HepG2 (cell line): ENCODE data around the gene HABP2. TPM values are rescaled to one million over a fixed set of nuclear protein-coding genes. Genes with fewer than 3 reads are reported as not detected.

Source experiments
- ATAC-seq: fragments of 200-7000 bp; cut with Tn5 transposase; 3 replicates; pipeline ENCODE4 v1.9.1; 2020; ENCODE audit warnings: mild to moderate bottlenecking, moderate library complexity
- BruUV-seq: library from RNA; stranded (reverse); fragments of 400-500 nt; replicated peaks from 2 replicates; lab custom pipeline; 2021; lab: Mats Ljungman, UMichigan
- CTCF ChIA-PET: fragments of 300-600 bp; formaldehyde crosslinking; extraction: SDS; loops from one replicate; lab custom pipeline; 2021; ENCODE audit warnings: low total read pairs, inconsistent platforms, low intra/inter-chr PET ratio; lab: Yijun Ruan, JAX
- POLR2A ChIA-PET: fragments of 350-600 bp; sonication (Branson Sonifier 250); formaldehyde crosslinking; loops from one replicate; lab custom pipeline; 2020; ENCODE audit warnings: antibody characterized with exemption, inconsistent platforms; lab: Yijun Ruan, JAX
- DNase-seq: peaks from one replicate; pipeline ENCODE4 v3.0.0-alpha.2; 2015; ENCODE audit warnings: low spot score
- FAIRE-seq: peaks from 3 replicates; lab custom pipeline; 2011; peaks lifted over from hg19 to GRCh38; lab: Jason Lieb, UNC
- H2AFZ ChIP-seq: one replicate; pipeline ENCODE4 v1.6.1; 2011; ENCODE audit warnings: low read length, inconsistent platforms
- H3K27ac ChIP-seq: fragments of 300-600 bp; 3 replicates; pipeline ENCODE4 v1.8.0; 2011; ENCODE audit warnings: mixed run types, mild to moderate bottlenecking, mixed read lengths, low read length, inconsistent platforms; ENCODE audit not compliant: insufficient read depth; ENCODE audit errors: extremely low read length
- H3K27me3 ChIP-seq, 2 experiments: fragments of 200-600 bp in 1 of 2; 2 replicates in 1 of 2; 3 replicates in 1 of 2; pipeline versions ENCODE4 v1.6.0 to v1.8.0; 2011; ENCODE audit warnings: low read length in 2 of 2, mild to moderate bottlenecking in 2 of 2, moderate library complexity in 2 of 2, inconsistent platforms in 1 of 2; ENCODE audit not compliant: insufficient read depth in 2 of 2, control insufficient read depth in 1 of 2
- H3K36me3 ChIP-seq, 2 experiments: fragments of 200-600 bp in 1 of 2; replicated peaks in 1 of 2; 2 replicates in 1 of 2; 3 replicates in 1 of 2; pipeline versions ENCODE4 v1.5.1 to v1.8.0; 2011; ENCODE audit warnings: low read length in 2 of 2, inconsistent platforms in 1 of 2; ENCODE audit not compliant: insufficient read depth in 2 of 2, control insufficient read depth in 1 of 2
- H3K4me1 ChIP-seq: 2 replicates; pipeline ENCODE4 v1.5.1; 2012; ENCODE audit warnings: low read length, inconsistent platforms; ENCODE audit not compliant: insufficient read depth
- H3K4me2 ChIP-seq: 2 replicates; pipeline ENCODE4 v1.6.0; 2011; ENCODE audit warnings: low read depth, low read length, inconsistent platforms
- H3K4me3 ChIP-seq, 3 experiments: fragments of 200-600 bp in 1 of 3; sonication (generic), shearing (Covaris generic) in 1 of 3; replicated peaks in 1 of 3; 2 replicates each; pipeline ENCODE4 v1.5.1; 2011 to 2016; ENCODE audit warnings: low read length in 3 of 3, inconsistent platforms in 2 of 3, low read depth in 2 of 3, mild to moderate bottlenecking in 2 of 3, control low read depth in 1 of 3, mixed read lengths in 1 of 3; ENCODE audit not compliant: insufficient read depth in 1 of 3
- H3K79me2 ChIP-seq: one replicate; pipeline ENCODE4 v1.6.1; 2011; ENCODE audit warnings: low read length, inconsistent platforms; ENCODE audit not compliant: insufficient read depth
- H3K9ac ChIP-seq: 2 replicates; pipeline ENCODE4 v1.6.0; 2011; ENCODE audit warnings: mild to moderate bottlenecking, low read depth, low read length, inconsistent platforms; ENCODE audit not compliant: insufficient read depth
- H3K9me3 ChIP-seq: 2 replicates; pipeline ENCODE4 v1.5.1; 2012; ENCODE audit warnings: mild to moderate bottlenecking, low read length
- H4K20me1 ChIP-seq: 2 replicates; pipeline ENCODE4 v1.6.0; 2011; ENCODE audit warnings: inconsistent platforms, mild to moderate bottlenecking, low read length, moderate library complexity; ENCODE audit not compliant: insufficient read depth
- ARID5B ChIP-seq: IDR thresholded peaks from 2 replicates; pipeline ENCODE4 v1.4.0; 2020; ENCODE audit warnings: mild to moderate bottlenecking, missing genetic modification reagents
- BRD4 ChIP-seq: sonication (generic); formaldehyde crosslinking; IDR thresholded peaks from 2 replicates; pipeline ENCODE4 v1.4.0; 2020; ENCODE audit warnings: missing genetic modification reagents
- DNMT3B ChIP-seq: conservative IDR thresholded peaks from 2 replicates; pipeline ENCODE4 v1.6.1; 2016; ENCODE audit warnings: missing biosample characterization, control low read depth
- HNRNPL ChIP-seq: fragments of 200-400 bp; formaldehyde crosslinking; IDR thresholded peaks from 2 replicates; pipeline ENCODE4 v1.6.1; 2017; ENCODE audit warnings: mild to moderate bottlenecking, low read depth, low read length
- MAF1 ChIP-seq: sonication (generic); formaldehyde crosslinking; IDR thresholded peaks from 2 replicates; pipeline ENCODE4 v1.5.0; 2020; ENCODE audit warnings: missing genetic modification reagents, borderline replicate concordance
- NFIB ChIP-seq: sonication (generic); formaldehyde crosslinking; IDR thresholded peaks from 2 replicates; pipeline ENCODE4 v1.9.0; 2021; ENCODE audit warnings: missing genetic modification reagents, mild to moderate bottlenecking, borderline replicate concordance
- RBAK ChIP-seq: sonication (generic); formaldehyde crosslinking; IDR thresholded peaks from 2 replicates; pipeline ENCODE4 v1.5.1; 2020; ENCODE audit warnings: mild to moderate bottlenecking, missing genetic modification reagents
- RBM39 ChIP-seq: fragments of 200-400 bp; formaldehyde crosslinking; IDR thresholded peaks from one replicate; pipeline ENCODE4 v1.6.1; 2018; ENCODE audit warnings: antibody characterized with exemption, mild to moderate bottlenecking, low read depth, low read length; ENCODE audit not compliant: poor library complexity, severe bottlenecking
- SAP130 ChIP-seq: IDR thresholded peaks from 2 replicates; pipeline ENCODE4 v1.6.1; 2016; ENCODE audit warnings: low read depth
- STAT5B ChIP-seq: sonication (generic); formaldehyde crosslinking; IDR thresholded peaks from 2 replicates; pipeline ENCODE4 v1.4.0; 2020; ENCODE audit warnings: missing genetic modification reagents
- TCF7 ChIP-seq: sonication (generic); IDR thresholded peaks from 2 replicates; pipeline ENCODE4 v1.6.1; 2016; ENCODE audit warnings: antibody characterized with exemption, low read depth
- ZFP62 ChIP-seq: sonication (generic); formaldehyde crosslinking; IDR thresholded peaks from 2 replicates; pipeline ENCODE4 v1.4.0; 2020; ENCODE audit warnings: missing genetic modification reagents
- ZNF354B ChIP-seq: sonication (generic); formaldehyde crosslinking; IDR thresholded peaks from 2 replicates; pipeline ENCODE4 v1.8.0; 2022; ENCODE audit warnings: mild to moderate bottlenecking, missing genetic modification reagents
- ZNF468 ChIP-seq: sonication (generic); formaldehyde crosslinking; IDR thresholded peaks from 2 replicates; pipeline ENCODE4 v1.8.0; 2022; ENCODE audit warnings: mild to moderate bottlenecking, moderate library complexity, missing genetic modification reagents
- ZNF503 ChIP-seq: sonication (generic); formaldehyde crosslinking; IDR thresholded peaks from 2 replicates; pipeline ENCODE4 v1.4.0; 2020; ENCODE audit warnings: missing genetic modification reagents
- ZNF761 ChIP-seq: sonication (generic); formaldehyde crosslinking; conservative IDR thresholded peaks from 2 replicates; pipeline ENCODE4 v1.4.0; 2020; ENCODE audit warnings: mild to moderate bottlenecking, missing genetic modification reagents
- WGBS: methylation state at CpG from one replicate; pipeline ENCODE4 v1.1.6; 2017; ENCODE audit warnings: low lambda C conversion rate; 5-methylcytosine and 5-hydroxymethylcytosine counted together
- in situ Hi-C: cut with HindIII; loops from 2 replicates; pipeline ENCODE4 v1.10.0; 2017; ENCODE audit warnings: low pct_unique_long_range_greater_than_20kb; ENCODE audit not compliant: extremely low pct_ligation_motif_present
- intact Hi-C: fragments of 100-400 bp; cut with micrococcal nuclease; formaldehyde crosslinking; loops from one replicate; pipeline ENCODE4 v1.10.0; 2022; ENCODE audit not compliant: unreplicated experiment
- polyA plus RNA-seq, 8 experiments: library from polyadenylated mRNA; depleted of rRNA in 3 of 8; stranded (reverse) in 7 of 8; unstranded in 1 of 8; fragments of >200 nt; fragmentation: Illumina TruSeq in 4 of 8; extraction: Trizol in 4 of 8; gene quantifications; 2 replicates each; pipeline versions ENCODE4 v1.2.1 to v1.2.3, GENCODE V29; 2011 to 2016; ENCODE audit warnings: low read depth in 4 of 8, missing spikeins in 1 of 8, mixed read lengths in 1 of 8; ENCODE audit not compliant: insufficient read depth in 1 of 8
- total RNA-seq, 5 experiments: library from RNA; depleted of rRNA; stranded (reverse); fragments of >200 nt; fragmentation: Illumina TruSeq; extraction: Trizol; gene quantifications; 2 replicates each; pipeline ENCODE4 v1.2.3, GENCODE V29; 2016; ENCODE audit warnings: low read depth in 1 of 5

HABP2 gene
- total and polyA plus RNA-seq, 2 of the 13 experiments (the other 11 are each of a cell fraction or from before 2014, with no cell fraction given) = 0.12 to 0.13 TPM

GRCh38 chr10:113518415-113518814 is 34.4 kb upstream of the HABP2 start:
- H3K79me2 ChIP-seq = no peaks in the 10 kb centered on the region
- TF ChIP-seq DNMT3B (no peak), ARID5B (CRISPR knock-in tag) (no peak), ZFP62 (CRISPR knock-in tag) (no peak), ZNF503 (CRISPR knock-in tag) (no peak), MAF1 (CRISPR knock-in tag) (no peak), BRD4 (no peak), NFIB (CRISPR knock-in tag) (no peak), SAP130 (CRISPR knock-in tag) (no peak), RBAK (no peak), TCF7 (no peak), STAT5B (no peak), RBM39 (no peak), ZNF354B (CRISPR knock-in tag) (no peak), HNRNPL (no peak), ZNF761 (CRISPR knock-in tag) (no peak), ZNF468 (CRISPR knock-in tag) (no peak)
- H3K9me3 ChIP-seq = no peaks in the 10 kb centered on the region
- CTCF ChIA-PET = no interaction called here
- H3K27me3 ChIP-seq = 0 out of 5 replicates have a peak, but pooled peaks cover 0 to 4% of the 10 kb centered on the region in 2 experiments
- no peak overlapping the region for H3K9ac ChIP-seq
- ATAC-seq = no peak
- POLR2A ChIA-PET = no interaction called here
- no peak for FAIRE-seq
- in situ Hi-C loops (no loop called here), intact Hi-C loops (no loop called here)
- no peak for DNase-seq
- no TSS peak for BruUV-seq
- H3K36me3 ChIP-seq = no peaks in the 10 kb centered on the region
- no peaks in the 10 kb centered on the region for H3K4me1 ChIP-seq
- no peaks in the 10 kb centered on the region for H4K20me1 ChIP-seq
- H3K4me3 ChIP-seq = no peak overlapping the region
- WGBS = 51% methylated on average over 3 of the region's 3 CpGs
- no peak overlapping the region for H3K4me2 ChIP-seq
- H3K27ac ChIP-seq = no peak overlapping the region
- no peak overlapping the region for H2AFZ ChIP-seq
